Stimulated activated naive CD4-positive, alpha-beta T cell treated with Interleukin-2 at 50 U/mL for 16 hours (primary cell): ENCODE data around the gene ARID5B.

Experiments
- DNase-seq: peaks from one replicate; lab custom pipeline; 2025; lab: John Stamatoyannopoulos, UW

ARID5B gene

GRCh38 chr10:62050893-62051433 is 149.5 kb downstream of the ARID5B start:
- DNase-seq = peak; percentile 79

GRCh38 chr10:62052276-62052675 is 150.8 kb downstream of the ARID5B start:
- DNase-seq = no peak

GRCh38 chr10:62053860-62054259 is 152.4 kb downstream of the ARID5B start:
- no peak for DNase-seq

DNA sequence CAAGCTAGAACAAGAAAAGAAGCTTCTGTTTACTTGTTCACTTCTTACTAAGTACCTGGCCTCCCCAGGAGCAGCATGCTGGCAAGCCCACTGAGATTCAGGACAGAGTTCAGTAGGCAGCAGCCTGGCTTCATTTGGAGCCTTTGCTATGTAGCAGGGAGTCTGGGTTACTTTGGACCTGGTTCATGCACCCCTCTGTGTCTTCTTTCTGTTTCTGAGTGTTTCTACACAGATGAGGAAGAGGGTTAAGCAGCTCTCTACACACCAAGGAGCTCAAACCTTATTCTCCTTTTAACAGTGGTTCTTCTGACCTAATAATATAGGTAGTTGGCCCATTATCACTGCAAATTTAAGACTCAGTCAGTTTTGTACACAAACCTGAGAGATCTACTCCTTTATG is 152.9 kb downstream of the ARID5B start:
- no peak for DNase-seq

GRCh38 chr10:62054830-62055229 is 153.3 kb downstream of the ARID5B start:
- no peak for DNase-seq

DNA sequence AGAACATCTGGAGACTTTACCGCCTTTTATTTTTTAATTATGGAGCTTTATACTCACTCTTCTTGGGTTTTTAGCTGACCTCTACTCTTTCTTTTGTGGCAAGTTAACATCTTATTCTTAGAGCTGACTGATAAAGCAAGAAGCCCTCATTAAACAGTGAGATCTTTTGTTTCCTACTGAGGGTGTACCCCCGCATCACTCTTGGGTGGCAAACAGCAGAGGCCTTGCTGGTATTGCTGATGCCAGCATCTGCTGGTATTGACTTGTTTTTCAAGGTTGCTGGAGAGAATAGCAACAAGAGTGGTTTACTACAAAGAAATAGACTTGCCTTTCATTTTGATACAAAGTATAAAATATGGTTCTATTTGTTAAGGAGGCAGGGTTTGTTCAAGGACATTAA is 154.7 kb downstream of the ARID5B start:
- DNase-seq = no peak

GRCh38 chr10:62056698-62057097 is 155.2 kb downstream of the ARID5B start:
- DNase-seq = no peak

- no peak for DNase-seq
Observed at GRCh38 chr10:62057359-62057758, 155.9 kb downstream of the ARID5B start.

GRCh38 chr10:62057850-62058249 is 156.4 kb downstream of the ARID5B start:
- no peak for DNase-seq

GRCh38 chr10:62058476-62058875 is 157.0 kb downstream of the ARID5B start:
- DNase-seq = no peak

DNA sequence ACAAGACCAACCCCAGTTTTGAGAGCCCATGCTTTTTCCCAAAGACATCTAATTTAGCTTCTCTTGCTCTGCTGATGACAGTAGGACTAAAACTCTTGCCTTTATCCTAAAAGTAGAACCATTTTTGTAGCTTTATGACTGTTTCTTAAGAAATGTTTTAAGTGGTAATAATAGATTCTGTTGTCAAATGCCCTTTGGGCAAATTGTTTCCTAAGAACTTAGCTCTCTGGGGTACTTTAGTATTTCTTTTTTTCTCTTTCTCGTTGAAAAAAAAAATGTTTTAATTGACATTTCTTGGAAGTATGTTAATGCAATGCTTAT is 157.4 kb downstream of the ARID5B start:
- no peak for DNase-seq

DNA sequence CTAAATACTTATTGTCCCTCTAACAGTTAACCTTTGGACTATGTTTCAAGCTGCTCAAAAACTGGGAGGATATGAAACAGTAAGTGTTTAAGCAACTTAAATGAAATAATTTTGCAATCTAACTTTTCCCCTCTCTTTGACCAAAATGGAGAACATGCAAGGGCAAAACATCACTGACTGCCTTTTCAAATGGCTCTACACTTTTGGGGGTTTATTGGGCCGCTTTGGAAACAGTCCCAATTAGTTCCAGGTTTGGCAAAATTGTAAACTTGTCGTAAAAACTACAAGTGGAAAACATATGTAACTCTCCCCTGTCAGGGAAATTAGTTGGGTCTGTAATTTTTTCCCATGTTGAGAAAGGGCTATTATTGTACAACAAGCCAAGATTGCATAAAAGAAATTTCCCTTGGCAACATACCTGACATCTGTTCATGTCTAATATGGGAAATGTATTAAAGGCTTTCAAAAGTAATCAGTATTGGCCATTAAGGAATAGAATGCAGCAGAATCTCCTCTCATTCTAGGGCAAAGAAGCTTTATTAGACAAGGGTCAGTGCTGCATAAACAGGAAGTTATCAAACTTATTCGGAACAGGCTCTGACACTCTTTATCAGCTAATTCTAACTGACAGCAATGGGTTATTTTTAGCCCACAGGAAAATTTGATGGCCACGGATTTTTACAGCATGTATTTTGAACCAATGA is 157.9 kb downstream of the ARID5B start:
- no peak for DNase-seq

GRCh38 chr10:62062028-62062427 is 160.5 kb downstream of the ARID5B start:
- DNase-seq = no peak

GRCh38 chr10:62062752-62063512 is 161.4 kb downstream of the ARID5B start:
- DNase-seq = no peak

GRCh38 chr10:62063795-62064472 is 162.4 kb downstream of the ARID5B start:
- no peak for DNase-seq

GRCh38 chr10:62067560-62067959 is 166.1 kb downstream of the ARID5B start:
- no peak for DNase-seq

- DNase-seq = no peak
Observed at GRCh38 chr10:62068464-62068863, 167.0 kb downstream of the ARID5B start.

DNA sequence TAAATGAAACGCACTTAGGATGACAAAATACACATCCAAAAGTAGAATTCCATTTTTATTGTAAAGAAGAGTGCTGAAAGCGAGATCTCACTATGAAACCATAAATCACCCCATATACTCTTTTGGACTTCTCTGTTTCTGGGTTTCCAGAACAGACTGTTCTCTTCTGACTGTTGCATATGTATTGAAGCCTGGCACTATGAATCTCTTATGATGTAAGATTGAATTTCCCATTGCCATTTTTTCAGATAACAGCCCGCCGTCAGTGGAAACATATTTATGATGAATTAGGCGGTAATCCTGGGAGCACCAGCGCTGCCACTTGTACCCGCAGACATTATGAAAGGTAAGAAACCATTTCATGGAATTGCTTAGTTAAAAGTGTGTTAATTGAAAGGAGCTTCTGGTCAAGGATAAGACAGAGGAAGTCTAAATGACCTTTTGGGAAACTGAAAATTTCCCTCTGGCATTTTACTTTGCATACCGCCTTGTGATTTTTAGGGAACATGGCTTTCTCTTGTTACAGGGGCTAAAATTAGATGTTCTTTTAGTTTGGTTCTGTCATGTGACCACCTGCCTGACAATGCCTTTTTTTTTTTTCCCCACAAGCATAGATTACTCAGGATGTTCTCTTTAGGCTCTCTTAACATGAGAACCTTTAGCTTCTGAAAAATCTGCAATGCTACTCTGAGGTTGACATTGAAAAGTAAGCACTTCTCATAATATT is 168.1 kb downstream of the ARID5B start:
- no peak for DNase-seq

- no peak for DNase-seq
Observed at GRCh38 chr10:62071846-62072281, 170.4 kb downstream of the ARID5B start.

- no peak for DNase-seq
Observed at GRCh38 chr10:62072901-62073300, 171.4 kb downstream of the ARID5B start.

GRCh38 chr10:62073429-62073828 is 171.9 kb downstream of the ARID5B start:
- DNase-seq = no peak

- DNase-seq = no peak
Observed at GRCh38 chr10:62075414-62075813, 173.9 kb downstream of the ARID5B start.
